Naive thymus-derived CD4-positive, alpha-beta T cell (primary cell): ENCODE results near the gene DNMT1. TPM values are rescaled to one million over a fixed set of nuclear protein-coding genes. Genes with fewer than 3 reads are reported as not detected.

Experiments used
- ATAC-seq: fragments of 150-1000 bp; cut with Tn5 transposase; 2 replicates; pipeline ENCODE4 v1.10.0; 2021; ENCODE audit warnings: mild to moderate bottlenecking, moderate library complexity
- CTCF ChIA-PET: fragments of 350-600 bp; sonication (Branson Sonifier 250); formaldehyde crosslinking; loops from one replicate; lab custom pipeline; 2021; ENCODE audit warnings: antibody characterized with exemption; lab: Charles Lee
- POLR2A ChIA-PET: fragments of 350-600 bp; sonication (Branson Sonifier 250); formaldehyde crosslinking; loops from one replicate; lab custom pipeline; 2021; ENCODE audit warnings: antibody characterized with exemption, inconsistent platforms; lab: Charles Lee
- DNase-seq, 9 donors: peaks; one replicate each; pipeline versions ENCODE4 v3.0.0 to v3.0.0-alpha.2; 2020 to 2022; ENCODE audit warnings: mixed read lengths in 1 of 9
- H3K27ac ChIP-seq: one replicate; pipeline ENCODE4 v1.7.0; 2013; ENCODE audit warnings: mild to moderate bottlenecking, low read depth, low read length, moderate library complexity
- H3K27me3 ChIP-seq, 2 donors: one replicate each; pipeline ENCODE4 v1.7.0; 2013; ENCODE audit warnings: low read length in 2 of 2, mild to moderate bottlenecking in 2 of 2, moderate library complexity in 2 of 2; ENCODE audit not compliant: control insufficient read depth in 2 of 2, insufficient read depth in 2 of 2
- H3K36me3 ChIP-seq, 3 experiments: 1 replicate in 2 of 3; 2 replicates in 1 of 3; pipeline ENCODE4 v1.7.0; 2013; ENCODE audit warnings: low read length in 3 of 3, mild to moderate bottlenecking in 3 of 3, moderate library complexity in 1 of 3; ENCODE audit not compliant: insufficient read depth in 3 of 3, control insufficient read depth in 2 of 3
- H3K4me1 ChIP-seq, 2 donors: one replicate each; pipeline ENCODE4 v1.7.0; 2013; ENCODE audit warnings: low read length in 2 of 2, mild to moderate bottlenecking in 2 of 2, moderate library complexity in 1 of 2; ENCODE audit not compliant: control insufficient read depth in 2 of 2, insufficient read depth in 2 of 2
- H3K4me3 ChIP-seq: 2 replicates; pipeline ENCODE4 v1.7.0; 2013; ENCODE audit warnings: mild to moderate bottlenecking, low read length
- H3K9me3 ChIP-seq, 3 experiments: 1 replicate in 2 of 3; 2 replicates in 1 of 3; pipeline ENCODE4 v1.7.0; 2013; ENCODE audit warnings: low read length in 3 of 3; ENCODE audit not compliant: control insufficient read depth in 2 of 3
- H3K27ac Mint-ChIP-seq, 9 donors: one replicate each; pipeline ENCODE4 v1.8.0; 2020 to 2022; ENCODE audit warnings: mixed read lengths in 9 of 9, mild to moderate bottlenecking in 8 of 9, moderate library complexity in 5 of 9, inconsistent platforms in 2 of 9
- H3K27me3 Mint-ChIP-seq, 5 donors: one replicate each; pipeline ENCODE4 v1.8.0; 2021 to 2022; ENCODE audit warnings: mixed read lengths in 5 of 5, mild to moderate bottlenecking in 1 of 5
- H3K36me3 Mint-ChIP-seq, 5 donors: one replicate each; pipeline ENCODE4 v1.8.0; 2020 to 2022; ENCODE audit warnings: mixed read lengths in 5 of 5, mild to moderate bottlenecking in 3 of 5, inconsistent platforms in 1 of 5
- H3K4me1 Mint-ChIP-seq, 7 donors: one replicate each; pipeline ENCODE4 v1.8.0; 2020 to 2022; ENCODE audit warnings: mixed read lengths in 7 of 7, mild to moderate bottlenecking in 3 of 7, inconsistent platforms in 1 of 7
- H3K4me3 Mint-ChIP-seq, 10 donors: one replicate each; pipeline ENCODE4 v1.8.0; 2020 to 2022; ENCODE audit warnings: mild to moderate bottlenecking in 10 of 10, mixed read lengths in 10 of 10, moderate library complexity in 6 of 10, inconsistent platforms in 2 of 10
- H3K9me3 Mint-ChIP-seq, 11 donors: one replicate each; pipeline ENCODE4 v1.8.0; 2020 to 2022; ENCODE audit warnings: mixed read lengths in 11 of 11, mild to moderate bottlenecking in 4 of 11, inconsistent platforms in 1 of 11, moderate library complexity in 1 of 11
- intact Hi-C, 2 donors: fragments of 100-400 bp; cut with micrococcal nuclease; formaldehyde crosslinking; loops; one replicate each; pipeline ENCODE4 v1.15.1; 2023
- polyA plus RNA-seq, 2 donors: library from polyadenylated mRNA; unstranded; fragments of 300-500 nt; fragmentation: Illumina TruSeq; gene quantifications; one replicate each; pipeline ENCODE4 v1.2.3, GENCODE V29; 2021
- total RNA-seq, 6 experiments: library from RNA in 5 of 6; stranded (reverse) in 5 of 6; gene quantifications; 1 replicate in 5 of 6; 2 replicates in 1 of 6; pipeline ENCODE4 v1.2.3 and lab custom pipeline; 2021 to 2026

Gene DNMT1
- total and polyA plus RNA-seq, 7 experiments from 2014 or later = 113 to 334 (median 187) TPM

- peaks cover 0 to 3% (median 0%) of the 10 kb centered on the region in 11 donors for H3K9me3 Mint-ChIP-seq
- H3K36me3 ChIP-seq = peaks cover 22 to 59% (median 23%) of the 10 kb centered on the region in 3 experiments
- peaks cover 0 to 31% (median 14%) of the 10 kb centered on the region in 5 donors for H3K36me3 Mint-ChIP-seq
- POLR2A ChIA-PET = interaction anchor here (0.6 to 7.0 kb wide), 4 partner anchors 9 to 177 kb away, joined by 3 to 85 read pairs (median 3); partner anchors contain the start of gene EIF3G
- ATAC-seq = no peak
- H3K9me3 ChIP-seq = no peaks in the 10 kb centered on the region
- CTCF ChIA-PET = interaction anchor here (0.6 to 0.7 kb wide), 2 partner anchors 11 to 304 kb away, joined by 3 read pairs; no protein-coding TSS in a partner anchor
- DNase-seq = no peak
- no peak overlapping the region for H3K4me3 ChIP-seq
- no peaks in the 10 kb centered on the region for H3K27me3 Mint-ChIP-seq
- H3K27ac ChIP-seq = no peak overlapping the region
- H3K4me1 ChIP-seq = peaks cover 45 to 63% of the 10 kb centered on the region in 2 donors
- no peaks in the 10 kb centered on the region for H3K27me3 ChIP-seq
- peaks cover 18 to 60% (median 53%) of the 10 kb centered on the region in 7 donors for H3K4me1 Mint-ChIP-seq
- peak overlapping the region in 1 of 10 donors; percentile 35 for H3K4me3 Mint-ChIP-seq
- intact Hi-C loops = loop anchor here (5.0 to 10.0 kb wide), 5 partner anchors 83 to 1595 kb away; partner anchors contain the start of genes CDKN2D (in 1 of the 2), DNMT1 (in 1 of the 2), KRI1 (in 1 of the 2) and MRPL4 (in 1 of the 2)
- H3K27ac Mint-ChIP-seq = peak overlapping the region in 1 of 9 donors; percentile 38
These were observed 85.2 kb downstream of the DNMT1 start for GRCh38 chr19:10109528-10109927.

GRCh38 chr19:10107817-10108367, 86.9 kb downstream of the DNMT1 start:
- Histone ChIP-seq H3K4me3 (no peak overlapping the region), H3K4me1 (peaks cover 48 to 68% of the 10 kb centered on the region in 2 donors), H3K36me3 (peaks cover 22 to 49% (median 23%) of the 10 kb centered on the region in 3 experiments), H3K27ac (peak overlapping the region; percentile 86), H3K27me3 (no peaks in the 10 kb centered on the region), H3K9me3 (no peaks in the 10 kb centered on the region)
- Mint-ChIP-seq H3K27me3 (no peaks in the 10 kb centered on the region), H3K4me3 (peak overlapping the region; percentile 27 to 91 (median 86)), H3K9me3 (peaks cover 0 to 5% (median 0%) of the 10 kb centered on the region in 11 donors), H3K36me3 (peaks cover 0 to 31% (median 14%) of the 10 kb centered on the region in 5 donors), H3K4me1 (peaks cover 23 to 63% (median 56%) of the 10 kb centered on the region in 7 donors), H3K27ac (peak overlapping the region in 5 of 9 donors; percentile 12 to 97 (median 77))
- CTCF ChIA-PET = interaction anchor here (0.5 to 1.7 kb wide), 5 partner anchors 11 to 324 kb away, joined by 3 to 6 read pairs (median 3); no protein-coding TSS in a partner anchor
- ATAC-seq (no peak), DNase-seq (no peak)
- POLR2A ChIA-PET = interaction anchor here (1.1 to 7.0 kb wide), 4 partner anchors 10 to 93 kb away, joined by 3 to 85 read pairs (median 32); partner anchors contain the start of gene EIF3G
- intact Hi-C loops = loop anchor here (5.0 to 10.0 kb wide), 5 partner anchors 84 to 1593 kb away; partner anchors contain the start of genes CDKN2D (in 1 of the 2), DNMT1 (in 1 of the 2), KRI1 (in 1 of the 2) and MRPL4 (in 1 of the 2)

- POLR2A ChIA-PET = interaction anchor here (0.9 to 7.0 kb wide), 6 partner anchors 11 to 129 kb away, joined by 3 to 85 read pairs (median 10); partner anchors contain the start of genes DNMT1 and EIF3G
- H3K27ac Mint-ChIP-seq = peak overlapping the region; percentile 77 to 98 (median 96)
- CTCF ChIA-PET = interaction anchor here (0.6 to 1.7 kb wide), 3 partner anchors 12 to 227 kb away, joined by 3 to 6 read pairs (median 5); no protein-coding TSS in a partner anchor
- Histone ChIP-seq H3K36me3 (peaks cover 22 to 49% (median 23%) of the 10 kb centered on the region in 3 experiments), H3K4me1 (peaks cover 48 to 68% of the 10 kb centered on the region in 2 donors), H3K27ac (peak overlapping the region; percentile 86), H3K9me3 (no peaks in the 10 kb centered on the region), H3K4me3 (peak overlapping the region; percentile 60), H3K27me3 (no peaks in the 10 kb centered on the region)
- H3K4me3 Mint-ChIP-seq = peak overlapping the region; percentile 75 to 91 (median 88)
- peaks cover 0 to 28% (median 14%) of the 10 kb centered on the region in 5 donors for H3K36me3 Mint-ChIP-seq
- H3K4me1 Mint-ChIP-seq = peaks cover 27 to 62% (median 56%) of the 10 kb centered on the region in 7 donors
- H3K9me3 Mint-ChIP-seq = peaks cover 0 to 2% (median 0%) of the 10 kb centered on the region in 11 donors
- ATAC-seq (no peak), DNase-seq (no peak)
- no peaks in the 10 kb centered on the region for H3K27me3 Mint-ChIP-seq
- intact Hi-C loops = loop anchor here (5.0 to 10.0 kb wide), 5 partner anchors 85 to 1592 kb away; partner anchors contain the start of genes CDKN2D (in 1 of the 2), DNMT1 (in 1 of the 2), KRI1 (in 1 of the 2) and MRPL4 (in 1 of the 2)
These were observed 87.5 kb downstream of the DNMT1 start for GRCh38 chr19:10107254-10107653.

- H3K27ac Mint-ChIP-seq = peak within 1 kb of the TSS; percentile 92 to 98 (median 97)
These were observed 88.4 kb downstream of the DNMT1 start, which contains the start of gene PPAN for GRCh38 chr19:10106100-10106936. TSS of gene PPAN (plus strand) at chr19:10106362. CDS start at chr19:10106395, 33 bp downstream.

GRCh38 chr19:10105509-10106099, 89.1 kb downstream of the DNMT1 start:
- H3K27ac Mint-ChIP-seq = peak overlapping the region; percentile 92 to 98 (median 97)
- H3K4me1 ChIP-seq = peaks cover 51 to 64% of the 10 kb centered on the region in 2 donors
- DNase-seq = peak in 3 of 9 donors; percentile 26 to 87 (median 83)
- H3K36me3 ChIP-seq = peaks cover 22 to 38% (median 22%) of the 10 kb centered on the region in 3 experiments
- H3K4me1 Mint-ChIP-seq = peaks cover 32 to 64% (median 52%) of the 10 kb centered on the region in 7 donors
- peak overlapping the region; percentile 75 to 91 (median 88) for H3K4me3 Mint-ChIP-seq
- no peaks in the 10 kb centered on the region for H3K9me3 ChIP-seq
- H3K4me3 ChIP-seq = peak overlapping the region; percentile 51
- peak overlapping the region; percentile 86 for H3K27ac ChIP-seq
- peaks cover 0 to 2% (median 0%) of the 10 kb centered on the region in 11 donors for H3K9me3 Mint-ChIP-seq
- intact Hi-C loops = loop anchor here (1.0 to 10.0 kb wide), 11 partner anchors 9 to 1591 kb away; partner anchors contain the start of genes EIF3G (in 2 of the 2), SHFL (in 2 of the 2), CDC37 (in 1 of the 2) and CDKN2D (in 1 of the 2)
- no peaks in the 10 kb centered on the region for H3K27me3 ChIP-seq
- ATAC-seq = no peak
- ChIA-PET POLR2A (interaction anchor here (0.5 to 7.0 kb wide), 9 partner anchors 9 to 166 kb away, joined by 3 to 85 read pairs (median 5); partner anchors contain the start of genes DNMT1, EIF3G and ICAM1), CTCF (interaction anchor here (0.5 to 1.1 kb wide), 4 partner anchors 22 to 378 kb away, joined by 3 read pairs; no protein-coding TSS in a partner anchor)
- H3K36me3 Mint-ChIP-seq = peaks cover 0 to 22% (median 12%) of the 10 kb centered on the region in 5 donors
- no peaks in the 10 kb centered on the region for H3K27me3 Mint-ChIP-seq

More at GRCh38 chr19:10106100-10106936, 88.4 kb downstream of the DNMT1 start, which contains the start of gene PPAN:
- Mint-ChIP-seq H3K4me1 (peaks cover 32 to 61% (median 56%) of the 10 kb centered on the region in 7 donors), H3K9me3 (peaks cover 0 to 2% (median 0%) of the 10 kb centered on the region in 11 donors), H3K36me3 (peaks cover 0 to 25% (median 14%) of the 10 kb centered on the region in 5 donors), H3K27me3 (no peaks in the 10 kb centered on the region), H3K4me3 (peak within 1 kb of the TSS; percentile 75 to 91 (median 88))
- CTCF ChIA-PET = interaction anchor here (0.5 to 1.1 kb wide), 6 partner anchors 14 to 377 kb away, joined by 3 to 4 read pairs (median 3); no protein-coding TSS in a partner anchor
- Histone ChIP-seq H3K27me3 (no peaks in the 10 kb centered on the region), H3K27ac (peak within 1 kb of the TSS; percentile 86), H3K9me3 (no peaks in the 10 kb centered on the region), H3K4me3 (peak within 1 kb of the TSS; percentile 60), H3K36me3 (peaks cover 22 to 45% (median 23%) of the 10 kb centered on the region in 3 experiments), H3K4me1 (peaks cover 53 to 65% of the 10 kb centered on the region in 2 donors)
- ATAC-seq (peak; percentile 86), DNase-seq (peak; percentile 88 to 98 (median 97))
- POLR2A ChIA-PET = interaction anchor here (0.5 to 7.0 kb wide), 9 partner anchors 10 to 165 kb away, joined by 3 to 85 read pairs (median 5); partner anchors contain the start of genes DNMT1, EIF3G and ICAM1
- intact Hi-C loops = loop anchor here (1.0 to 10.0 kb wide), 10 partner anchors 10 to 1592 kb away; partner anchors contain the start of genes EIF3G (in 2 of the 2), SHFL (in 2 of the 2), CDC37 (in 1 of the 2) and CDKN2D (in 1 of the 2)
